Type B pancreatic cell (in vitro differentiated cells): ENCODE measurements around the gene BCKDK. TPM values are rescaled to one million over a fixed set of nuclear protein-coding genes. Genes with fewer than 3 reads are reported as not detected.

ENCODE experiments used
- DNase-seq: peaks from one replicate; pipeline ENCODE4 v3.0.0; 2021; ENCODE audit warnings: mixed read lengths; ENCODE audit not compliant: unreplicated experiment; ENCODE audit errors: extremely low spot score
- H3K27ac Mint-ChIP-seq: 2 replicates; pipeline ENCODE4 v1.8.0; 2021; ENCODE audit warnings: mild to moderate bottlenecking, mixed read lengths
- H3K27me3 Mint-ChIP-seq: 2 replicates; pipeline ENCODE4 v1.8.0; 2021; ENCODE audit warnings: mixed read lengths
- H3K36me3 Mint-ChIP-seq: 2 replicates; pipeline ENCODE4 v1.8.0; 2021; ENCODE audit warnings: mixed read lengths
- H3K4me1 Mint-ChIP-seq: one replicate; pipeline ENCODE4 v1.8.0; 2021; ENCODE audit warnings: mixed read lengths; ENCODE audit not compliant: unreplicated experiment
- H3K4me3 Mint-ChIP-seq: 2 replicates; pipeline ENCODE4 v1.8.0; 2021; ENCODE audit warnings: mild to moderate bottlenecking, mixed read lengths
- H3K9me3 Mint-ChIP-seq: 2 replicates; pipeline ENCODE4 v1.8.0; 2021; ENCODE audit warnings: mixed read lengths
- CTCF ChIP-seq: fragments of 200-600 bp; sonication (generic); conservative IDR thresholded peaks from 2 replicates; pipeline ENCODE4 v1.5.0; 2021; ENCODE audit warnings: antibody characterized with exemption, mild to moderate bottlenecking
- long read RNA-seq: library from polyadenylated mRNA; unstranded; transcript quantifications from one replicate; pipeline ENCODE4 v2.0.0, GENCODE V29; 2020
- total RNA-seq: library from RNA; stranded (reverse); gene quantifications from 2 replicates; pipeline ENCODE4 v1.2.1, GENCODE V29; 2021; ENCODE audit warnings: low replicate concordance

The BCKDK gene
- total RNA-seq = 38.5 and 44.5 TPM in 2 replicates
- long read RNA-seq, transcript BCKDK-201 (12 exons, 2,128 nt) = major isoform, 29 of 46 reads
- long read RNA-seq, transcript BCKDK-203 (11 exons, 1,997 nt) = minor isoform, 7 of 46 reads
- long read RNA-seq, partial matches to known transcripts = 8 of 46 reads
- long read RNA-seq, other reads (novel, unspliced or antisense) = 1 of 46 reads

DNA sequence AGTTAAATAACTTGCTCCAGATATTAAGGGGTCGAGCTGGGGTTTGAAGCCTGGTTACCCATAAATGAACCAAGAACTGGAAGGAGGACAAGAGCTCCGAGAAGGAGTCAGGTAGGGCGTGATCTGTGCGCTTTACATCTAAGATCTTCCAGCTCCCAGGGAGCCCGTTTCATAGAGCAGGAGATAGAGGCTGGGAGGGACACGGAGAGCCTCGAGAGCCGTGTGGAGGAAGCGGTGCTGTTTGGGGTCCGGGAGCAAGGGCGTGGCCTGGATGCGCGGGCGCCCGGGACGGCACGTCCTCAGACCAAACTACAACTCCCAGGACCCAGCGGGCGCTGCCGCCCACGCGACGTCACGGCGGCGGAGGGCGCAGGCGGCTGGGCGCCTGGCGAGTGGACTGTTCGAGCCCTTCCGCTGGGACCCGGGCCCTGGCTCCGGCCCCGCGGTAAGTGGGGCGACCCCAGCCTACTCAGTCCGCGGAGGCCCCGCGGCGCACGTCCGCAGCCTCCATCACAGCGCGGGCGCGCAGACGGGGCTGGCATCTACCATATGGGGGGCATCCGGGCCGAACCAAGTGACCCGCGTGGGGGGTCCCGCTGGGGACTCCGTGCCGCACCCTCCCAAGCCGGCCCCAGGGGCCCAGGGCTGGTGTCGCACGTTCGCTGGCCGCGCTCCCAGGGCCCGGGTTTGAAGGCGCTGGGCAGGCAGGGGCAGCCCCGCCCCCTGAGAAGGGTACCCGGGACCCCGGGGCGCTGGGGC is at the start of gene BCKDK:
TSS of gene BCKDK (plus strand) at position 352 of the 759 bp plus-strand sequence. CDS start 838 bp downstream, outside the sequence.
- Mint-ChIP-seq H3K36me3 (peaks cover 8% of the 10 kb centered on the region), H3K4me3 (peak within 1 kb of the TSS; percentile 87), H3K9me3 (no peaks in the 10 kb centered on the region), H3K4me1 (peaks cover 10% of the 10 kb centered on the region), H3K27ac (peak within 1 kb of the TSS; percentile 63), H3K27me3 (no peaks in the 10 kb centered on the region)
- peak; percentile 82 for DNase-seq
- no peak for TF ChIP-seq CTCF

DNA sequence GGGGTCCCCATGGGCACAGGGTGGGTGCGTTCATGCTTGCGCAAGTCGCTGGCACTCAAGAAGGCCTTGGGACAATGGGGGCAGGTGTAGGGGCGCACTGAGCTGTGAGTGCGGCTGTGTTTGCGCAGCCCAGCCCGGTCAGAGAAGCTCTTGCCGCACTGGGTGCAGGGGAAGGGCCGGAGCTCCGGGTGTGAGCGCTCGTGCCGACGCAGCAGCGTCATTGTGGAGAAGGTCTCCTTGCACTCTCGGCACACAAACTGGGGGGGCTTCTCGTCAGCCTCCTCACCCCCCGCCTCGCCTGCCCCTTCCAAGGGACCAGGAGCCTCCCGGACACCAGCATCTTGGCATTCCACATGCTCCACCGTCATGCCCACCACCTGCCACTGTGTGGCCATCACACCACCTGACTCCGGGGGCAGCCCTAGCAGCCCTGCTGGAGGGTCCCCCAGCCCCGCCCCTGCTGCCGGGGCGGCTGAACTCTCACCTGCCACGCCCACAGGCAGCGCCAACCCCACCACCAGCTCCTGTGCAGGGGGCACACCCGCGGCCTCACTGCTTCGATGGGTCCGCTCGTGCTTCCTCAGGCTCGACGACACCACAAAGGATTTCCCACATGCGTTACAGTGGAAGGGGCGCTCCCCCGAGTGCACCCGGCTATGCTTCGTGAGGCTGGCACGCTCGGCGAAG is 46.9 kb upstream of the BCKDK start:
- TF ChIP-seq CTCF = no peak
- Mint-ChIP-seq H3K27me3 (no peaks in the 10 kb centered on the region), H3K9me3 (no peaks in the 10 kb centered on the region), H3K4me1 (peaks cover 5% of the 10 kb centered on the region), H3K27ac (no peak overlapping the region), H3K36me3 (peaks cover 10% of the 10 kb centered on the region), H3K4me3 (no peak overlapping the region)
- DNase-seq = no peak

DNA sequence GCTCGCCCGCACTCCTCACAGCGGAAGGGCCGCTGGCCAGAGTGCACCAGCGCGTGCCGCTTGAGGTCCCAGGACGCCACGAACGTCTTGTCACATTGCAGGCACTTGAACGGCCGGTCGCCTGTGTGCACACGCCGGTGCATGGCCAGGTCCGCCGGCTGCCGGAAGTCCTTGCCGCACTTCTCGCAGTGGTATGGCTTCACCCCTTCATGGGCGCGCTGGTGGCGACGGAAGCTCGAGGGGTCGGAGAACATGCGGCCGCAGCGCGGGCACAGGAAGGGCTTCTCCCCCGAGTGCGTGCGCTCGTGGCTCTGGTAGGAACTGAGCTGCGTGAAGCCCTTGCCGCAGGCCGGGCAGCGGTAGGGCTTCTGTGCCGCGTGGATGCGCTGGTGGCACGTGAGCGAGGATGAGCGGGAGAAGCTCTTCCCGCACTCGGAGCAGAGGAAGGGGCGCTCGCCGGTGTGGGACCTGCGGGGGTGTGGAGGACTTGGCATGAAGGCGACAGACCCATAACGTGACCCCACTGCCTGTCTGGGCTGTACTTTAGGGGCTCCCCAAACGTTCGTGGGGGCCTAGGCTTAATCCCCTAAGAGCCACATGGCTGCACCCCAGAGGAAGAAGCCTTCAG is 46.3 kb upstream of the BCKDK start:
- Mint-ChIP-seq H3K9me3 (no peaks in the 10 kb centered on the region), H3K4me3 (no peak overlapping the region), H3K27ac (no peak overlapping the region), H3K27me3 (no peaks in the 10 kb centered on the region), H3K36me3 (peaks cover 10% of the 10 kb centered on the region), H3K4me1 (peaks cover 5% of the 10 kb centered on the region)
- no peak for TF ChIP-seq CTCF
- DNase-seq = no peak

GRCh38 chr16:31063495-31063842 is 44.7 kb upstream of the BCKDK start:
- Mint-ChIP-seq H3K36me3 (peaks cover 10% of the 10 kb centered on the region), H3K9me3 (no peaks in the 10 kb centered on the region), H3K27ac (no peak overlapping the region)

More at GRCh38 chr16:31063495-31063842, 44.7 kb upstream of the BCKDK start:
- no peak for DNase-seq
- peaks cover 5% of the 10 kb centered on the region for H3K4me1 Mint-ChIP-seq
- TF ChIP-seq CTCF = no peak
- H3K4me3 Mint-ChIP-seq = no peak overlapping the region
- H3K27me3 Mint-ChIP-seq = no peaks in the 10 kb centered on the region
